SU-DHL-6 (cell line): Measurements from ENCODE around the gene TMEM79.

Experiments used
- H2AFZ ChIP-seq: fragments of 200-600 bp; sonication (generic); 2 replicates; pipeline ENCODE4 v1.6.1; 2014; ENCODE audit warnings: low read depth, mild to moderate bottlenecking, moderate library complexity, mixed read lengths, antibody characterized with exemption, low read length; ENCODE audit not compliant: severe bottlenecking
- H3F3A ChIP-seq: fragments of 200-600 bp; shearing (Covaris generic); 2 replicates; pipeline ENCODE4 v1.6.0; 2016; ENCODE audit warnings: antibody characterized with exemption, mild to moderate bottlenecking; ENCODE audit not compliant: insufficient read depth
- H3K27ac ChIP-seq: fragments of 200-600 bp; sonication (generic); 2 replicates; pipeline ENCODE4 v1.5.1; 2016; ENCODE audit warnings: low read depth, mild to moderate bottlenecking, low read length, moderate library complexity, mixed read lengths
- H3K27me3 ChIP-seq: fragments of 200-600 bp; sonication (generic), shearing (Covaris generic); 2 replicates; pipeline ENCODE4 v1.6.0; 2014; ENCODE audit warnings: mild to moderate bottlenecking, low read length
- H3K36me3 ChIP-seq: fragments of 200-600 bp; sonication (generic); 2 replicates; pipeline ENCODE4 v1.6.1; 2014; ENCODE audit warnings: mild to moderate bottlenecking, low read length, mixed read lengths
- H3K4me2 ChIP-seq: fragments of 300-600, 200-600 bp; shearing (Covaris generic), sonication (generic); 2 replicates; pipeline ENCODE4 v1.6.0; 2014; ENCODE audit warnings: low read length, low read depth, mild to moderate bottlenecking; ENCODE audit not compliant: poor library complexity, severe bottlenecking
- H3K4me3 ChIP-seq: fragments of 200-600 bp; sonication (generic); 2 replicates; pipeline ENCODE4 v1.5.1; 2014; ENCODE audit warnings: antibody characterized with exemption, low read length, mild to moderate bottlenecking, mixed read lengths; ENCODE audit not compliant: insufficient read depth, poor library complexity, severe bottlenecking
- H3K79me2 ChIP-seq: fragments of 200-600 bp; sonication (generic); 2 replicates; pipeline ENCODE4 v1.6.1; 2014; ENCODE audit warnings: mild to moderate bottlenecking, low read length, moderate library complexity; ENCODE audit not compliant: insufficient read depth
- H3K9ac ChIP-seq: fragments of 200-600 bp; sonication (generic); 2 replicates; pipeline ENCODE4 v1.7.0; 2014; ENCODE audit warnings: mild to moderate bottlenecking, low read length
- H3K9me2 ChIP-seq: fragments of 200-600 bp; sonication (generic); replicated peaks from 2 replicates; pipeline ENCODE4 v1.6.1; 2014; ENCODE audit warnings: low read length; ENCODE audit not compliant: insufficient read depth
- H3K9me3 ChIP-seq: fragments of 200-600 bp; sonication (generic); 2 replicates; pipeline ENCODE4 v1.6.1; 2014; ENCODE audit warnings: low read length, mixed read lengths; ENCODE audit not compliant: insufficient read depth
- H4K20me1 ChIP-seq: fragments of 200-600 bp; sonication (generic); 2 replicates; pipeline ENCODE4 v1.6.1; 2014; ENCODE audit warnings: low read depth, mild to moderate bottlenecking, antibody characterized with exemption, low read length, moderate library complexity, mixed read lengths
- EZH2phosphoT487 ChIP-seq: fragments of 200-600 bp; sonication (generic), shearing (Covaris generic); conservative IDR thresholded peaks from 2 replicates; pipeline ENCODE4 v1.6.1; 2018; ENCODE audit warnings: mild to moderate bottlenecking, antibody characterized with exemption, low read length, moderate library complexity, mixed read lengths
- TF ChIP-seq, protein P1 (sequence below): fragments of 200-600 bp; sonication (generic); IDR thresholded peaks from one replicate; pipeline ENCODE4 v1.5.1; 2017; ENCODE audit warnings: antibody characterized with exemption, mild to moderate bottlenecking, low read length, moderate library complexity; ENCODE audit not compliant: insufficient read depth, poor library complexity, severe bottlenecking

TMEM79 gene

DNA sequence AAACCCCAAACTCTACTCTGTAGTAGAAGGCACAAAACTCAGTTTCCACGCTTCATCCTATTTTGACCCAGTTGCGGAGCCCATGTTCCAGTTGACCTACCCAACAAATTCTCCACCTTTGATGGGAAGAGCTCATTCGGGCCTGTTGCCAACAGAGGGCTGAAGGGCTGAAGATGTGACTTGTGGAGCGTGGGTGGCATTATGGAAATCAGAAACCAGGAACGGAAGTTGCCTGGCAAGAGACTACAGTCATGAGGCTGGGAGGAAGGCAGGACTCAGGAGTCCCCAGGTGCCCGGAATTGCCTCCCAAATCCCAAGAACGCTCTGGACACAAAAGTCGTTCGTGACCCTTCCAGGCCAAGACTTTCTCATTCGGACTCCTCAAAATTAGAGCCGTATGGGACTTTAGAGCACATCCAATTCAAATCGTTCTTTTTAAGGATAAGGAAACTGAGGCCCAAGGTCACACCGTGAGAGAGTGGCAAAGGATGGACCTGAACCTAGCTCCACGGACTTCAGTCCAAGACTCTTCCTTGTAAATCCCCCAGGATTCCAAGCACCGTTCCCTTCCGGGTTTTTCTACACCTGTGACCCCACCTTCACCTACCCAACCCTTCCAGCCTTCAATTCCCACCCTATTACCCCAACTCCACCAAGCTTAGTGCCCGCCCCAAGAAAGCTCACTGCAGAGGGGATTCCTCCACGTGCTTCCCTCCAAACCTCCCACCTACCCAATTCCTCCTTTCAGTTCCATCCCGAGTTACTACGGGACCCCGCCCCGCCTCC, 2.2 kb upstream of the TMEM79 start:
- H3F3A ChIP-seq: 0 out of 2 replicates have a peak, but pooled peaks cover 4% of the 10 kb centered on the region
- H3K36me3 ChIP-seq: 0 out of 2 replicates have a peak, but pooled peaks cover 8% of the 10 kb centered on the region
- no peaks in the 10 kb centered on the region for H3K9me3 ChIP-seq
- no peaks in the 10 kb centered on the region for H4K20me1 ChIP-seq
- TF ChIP-seq, protein P1, sequence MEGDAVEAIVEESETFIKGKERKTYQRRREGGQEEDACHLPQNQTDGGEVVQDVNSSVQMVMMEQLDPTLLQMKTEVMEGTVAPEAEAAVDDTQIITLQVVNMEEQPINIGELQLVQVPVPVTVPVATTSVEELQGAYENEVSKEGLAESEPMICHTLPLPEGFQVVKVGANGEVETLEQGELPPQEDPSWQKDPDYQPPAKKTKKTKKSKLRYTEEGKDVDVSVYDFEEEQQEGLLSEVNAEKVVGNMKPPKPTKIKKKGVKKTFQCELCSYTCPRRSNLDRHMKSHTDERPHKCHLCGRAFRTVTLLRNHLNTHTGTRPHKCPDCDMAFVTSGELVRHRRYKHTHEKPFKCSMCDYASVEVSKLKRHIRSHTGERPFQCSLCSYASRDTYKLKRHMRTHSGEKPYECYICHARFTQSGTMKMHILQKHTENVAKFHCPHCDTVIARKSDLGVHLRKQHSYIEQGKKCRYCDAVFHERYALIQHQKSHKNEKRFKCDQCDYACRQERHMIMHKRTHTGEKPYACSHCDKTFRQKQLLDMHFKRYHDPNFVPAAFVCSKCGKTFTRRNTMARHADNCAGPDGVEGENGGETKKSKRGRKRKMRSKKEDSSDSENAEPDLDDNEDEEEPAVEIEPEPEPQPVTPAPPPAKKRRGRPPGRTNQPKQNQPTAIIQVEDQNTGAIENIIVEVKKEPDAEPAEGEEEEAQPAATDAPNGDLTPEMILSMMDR: no peak
- TF ChIP-seq EZH2phosphoT487: no peak
- H3K9me2 ChIP-seq: no peaks in the 10 kb centered on the region
- H3K4me3 ChIP-seq: peak overlapping the region; percentile 99
- H3K27me3 ChIP-seq: no peaks in the 10 kb centered on the region
- no peak overlapping the region for H2AFZ ChIP-seq
- H3K9ac ChIP-seq: peak overlapping the region; percentile 90
- H3K79me2 ChIP-seq: peaks cover 43% of the 10 kb centered on the region
- peak overlapping the region; percentile 66 for H3K27ac ChIP-seq
- peak overlapping the region; percentile 70 for H3K4me2 ChIP-seq

DNA sequence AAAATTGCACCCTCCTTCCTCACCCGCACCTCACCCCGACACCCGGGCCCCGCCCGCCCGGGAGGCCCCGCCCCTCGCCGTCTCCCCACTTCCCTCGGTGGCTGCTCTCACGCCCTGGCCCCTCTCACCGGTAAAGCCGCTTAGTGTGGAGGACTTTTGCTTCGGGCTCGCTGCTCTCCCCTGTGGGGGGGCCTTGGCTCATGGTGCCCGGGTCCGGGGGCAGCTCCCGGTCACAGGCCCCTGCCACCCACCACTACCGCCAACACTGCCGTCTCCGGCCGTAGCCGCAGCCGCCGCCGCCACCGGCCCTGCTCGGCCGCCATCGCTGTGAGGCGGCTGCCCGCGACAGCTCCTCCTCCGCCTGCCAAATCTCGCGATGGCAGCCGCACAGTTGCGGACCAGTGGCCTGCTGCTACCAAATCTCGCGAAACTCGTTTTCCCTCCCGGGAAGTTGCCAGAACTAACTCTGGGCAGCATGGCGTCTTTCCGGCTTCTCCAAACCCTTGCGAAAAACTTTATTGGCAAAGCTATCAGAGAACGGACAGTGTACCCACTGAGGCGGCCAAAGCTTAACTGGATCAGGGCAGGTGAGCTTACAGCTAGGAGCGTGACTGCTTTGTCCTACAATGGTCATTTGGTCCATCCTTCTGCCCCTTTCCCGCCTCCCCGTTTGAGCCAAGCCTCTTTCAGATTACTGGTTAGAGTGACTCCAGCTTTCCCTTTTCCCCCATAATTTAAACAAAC, 1.5 kb upstream of the TMEM79 start, which contains the start of gene SMG5:
Gene SMG5, minus strand, starts transcription at position 347 of the 744 bp plus-strand sequence. Its CDS starts 145 bp downstream, at position 202.
- Histone ChIP-seq H3K36me3 (0 out of 2 replicates have a peak, but pooled peaks cover 8% of the 10 kb centered on the region), H3K79me2 (peaks cover 43% of the 10 kb centered on the region)
- TF ChIP-seq, protein P1: no peak
- no peak for TF ChIP-seq EZH2phosphoT487

DNA sequence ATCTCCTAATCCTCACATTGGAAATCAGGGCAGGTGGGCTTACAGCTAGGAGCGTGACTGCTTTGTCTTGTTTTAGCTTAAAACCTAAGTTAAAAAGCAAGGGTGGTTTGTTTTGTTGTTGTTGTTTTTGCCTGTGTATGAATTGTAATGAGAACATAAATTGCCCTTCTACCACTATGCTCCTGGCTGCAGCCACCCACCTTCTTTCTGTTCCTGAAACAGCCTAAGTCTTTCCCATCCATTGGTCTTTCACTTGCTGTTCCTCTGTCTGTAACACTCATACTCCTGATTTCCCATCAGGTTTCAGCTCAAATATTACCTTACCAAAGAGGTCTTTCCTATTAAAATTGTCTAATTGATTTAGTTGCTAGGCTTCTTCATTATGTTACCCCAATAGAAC, 604 bp upstream of the TMEM79 start:
- Histone ChIP-seq H3K36me3 (0 out of 2 replicates have a peak, but pooled peaks cover 3% of the 10 kb centered on the region), H3K9me3 (no peaks in the 10 kb centered on the region), H3K4me3 (peak overlapping the region; percentile 99), H3F3A (0 out of 2 replicates have a peak, but pooled peaks cover 4% of the 10 kb centered on the region), H3K9me2 (no peaks in the 10 kb centered on the region), H2AFZ (peak overlapping the region; percentile 72), H3K4me2 (peak overlapping the region; percentile 88), H3K27ac (peak overlapping the region; percentile 52), H3K9ac (peak overlapping the region; percentile 90), H3K79me2 (peaks cover 38% of the 10 kb centered on the region), H3K27me3 (no peaks in the 10 kb centered on the region), H4K20me1 (no peaks in the 10 kb centered on the region)
- TF ChIP-seq, protein P1: no peak
- TF ChIP-seq EZH2phosphoT487: no peak

More for the DNA sequence above, 1.5 kb upstream of the TMEM79 start, which contains the start of gene SMG5:
- no peaks in the 10 kb centered on the region for H4K20me1 ChIP-seq
- H3K4me3 ChIP-seq: peak within 1 kb of the TSS; percentile 99
- peak within 1 kb of the TSS; percentile 88 for H3K4me2 ChIP-seq
- peak within 1 kb of the TSS; percentile 72 for H2AFZ ChIP-seq
- no peaks in the 10 kb centered on the region for H3K27me3 ChIP-seq
- H3F3A ChIP-seq: 0 out of 2 replicates have a peak, but pooled peaks cover 4% of the 10 kb centered on the region
- H3K9me3 ChIP-seq: no peaks in the 10 kb centered on the region
- peak within 1 kb of the TSS; percentile 90 for H3K9ac ChIP-seq
- H3K9me2 ChIP-seq: no peaks in the 10 kb centered on the region
- H3K27ac ChIP-seq: peak within 1 kb of the TSS; percentile 66
